ENCODE measurements around the gene RIOK3.
"Not testable (repeated sequence)": the region's sequence is repeated elsewhere in the genome, so short reads cannot be mapped to it uniquely, and the experiment has no call there.

Gene RIOK3, protein sequence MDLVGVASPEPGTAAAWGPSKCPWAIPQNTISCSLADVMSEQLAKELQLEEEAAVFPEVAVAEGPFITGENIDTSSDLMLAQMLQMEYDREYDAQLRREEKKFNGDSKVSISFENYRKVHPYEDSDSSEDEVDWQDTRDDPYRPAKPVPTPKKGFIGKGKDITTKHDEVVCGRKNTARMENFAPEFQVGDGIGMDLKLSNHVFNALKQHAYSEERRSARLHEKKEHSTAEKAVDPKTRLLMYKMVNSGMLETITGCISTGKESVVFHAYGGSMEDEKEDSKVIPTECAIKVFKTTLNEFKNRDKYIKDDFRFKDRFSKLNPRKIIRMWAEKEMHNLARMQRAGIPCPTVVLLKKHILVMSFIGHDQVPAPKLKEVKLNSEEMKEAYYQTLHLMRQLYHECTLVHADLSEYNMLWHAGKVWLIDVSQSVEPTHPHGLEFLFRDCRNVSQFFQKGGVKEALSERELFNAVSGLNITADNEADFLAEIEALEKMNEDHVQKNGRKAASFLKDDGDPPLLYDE

DNA sequence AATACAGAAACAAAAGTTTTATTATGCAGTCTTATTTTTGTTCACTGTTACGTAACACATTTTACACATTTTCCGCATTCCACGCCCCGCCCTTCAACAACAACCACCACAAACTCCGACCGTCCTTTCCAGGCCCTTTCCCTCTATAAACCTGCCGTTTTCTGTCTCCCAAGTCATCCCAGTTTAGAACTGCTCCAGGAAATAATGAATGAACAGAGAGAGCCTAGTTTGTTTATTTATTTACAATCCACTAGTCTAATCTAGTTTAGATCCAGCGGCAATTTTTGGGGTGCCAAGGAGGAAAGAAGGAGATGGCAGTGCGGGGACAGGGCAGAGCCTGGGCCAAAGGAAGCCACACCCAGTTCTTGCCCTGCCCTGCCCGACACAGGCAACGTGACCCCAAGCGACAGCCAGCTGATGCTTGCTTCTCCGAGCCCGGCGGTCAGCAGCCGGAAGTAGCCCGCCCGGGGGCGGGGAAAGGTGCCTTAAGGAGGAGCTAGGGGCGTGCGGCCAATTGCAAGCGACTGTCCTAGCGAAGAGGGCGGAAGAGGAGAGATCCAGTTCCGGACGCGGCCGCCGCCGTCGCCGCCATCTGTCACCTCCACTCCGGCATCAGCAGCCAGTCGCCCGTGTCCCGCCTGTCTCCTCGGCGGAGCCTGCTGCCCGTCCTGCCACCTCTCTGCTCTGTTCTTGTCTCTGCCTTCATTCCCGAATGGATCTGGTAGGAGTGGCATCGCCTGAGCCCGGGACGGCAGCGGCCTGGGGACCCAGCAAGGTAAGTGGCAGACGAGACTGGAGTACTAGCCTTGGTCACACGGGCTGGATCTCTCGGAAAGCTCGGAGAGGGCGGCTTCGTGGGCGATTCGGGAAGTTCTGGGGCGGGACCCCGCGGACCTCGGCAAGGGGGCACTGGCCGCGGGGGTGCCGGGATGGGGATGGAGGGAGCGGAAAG, at the start of gene RIOK3:
Gene RIOK3, plus strand, starts transcription at position 560 of the 952 bp plus-strand sequence. Its CDS starts 153 bp downstream, at position 713.
- peak; percentile 89 for DNase-seq (ENCODE audit: low read depth, low spot score)

DNA sequence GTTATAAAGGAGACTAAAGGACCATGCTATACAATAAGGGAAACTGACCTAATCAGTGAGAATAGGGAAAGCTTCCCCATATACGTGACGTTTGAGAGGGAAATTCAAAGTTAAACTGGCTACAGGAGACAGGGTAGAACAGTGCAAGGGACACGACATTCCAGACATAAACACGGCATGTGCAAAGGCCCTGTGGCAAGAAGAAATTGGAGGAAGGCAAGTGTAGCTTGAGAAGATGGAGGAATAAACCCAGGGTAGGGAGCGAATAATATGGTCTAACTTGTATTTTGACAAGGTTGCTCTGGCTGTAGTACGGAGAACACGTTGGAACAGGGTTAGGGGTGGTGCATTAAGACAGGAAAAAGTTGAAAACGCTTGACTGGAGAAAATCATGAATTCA, 49.8 kb upstream of the RIOK3 start:
- DNase-seq (ENCODE audit: low read depth, low spot score), result no peak

DNA sequence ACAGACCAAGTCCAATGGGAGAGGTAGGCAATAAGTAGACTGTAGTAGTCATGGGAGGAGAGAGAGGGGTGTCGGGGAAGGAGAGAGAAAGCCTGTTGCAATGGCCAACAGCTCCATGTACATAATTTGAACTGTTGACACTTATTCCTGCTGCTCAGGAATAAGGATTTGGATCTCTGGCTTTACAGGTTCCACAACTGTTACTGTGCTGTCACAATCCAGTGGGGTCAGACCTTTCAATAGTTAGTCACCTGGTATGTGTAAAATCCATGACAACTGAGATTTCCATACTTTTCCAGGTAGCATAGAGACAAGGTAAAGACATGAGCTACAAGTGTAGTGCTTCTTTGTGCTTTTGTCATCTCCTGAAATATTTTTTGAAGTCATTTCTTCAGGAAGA, 47.5 kb upstream of the RIOK3 start:
- no peak for DNase-seq (ENCODE audit: low read depth, low spot score)

DNA sequence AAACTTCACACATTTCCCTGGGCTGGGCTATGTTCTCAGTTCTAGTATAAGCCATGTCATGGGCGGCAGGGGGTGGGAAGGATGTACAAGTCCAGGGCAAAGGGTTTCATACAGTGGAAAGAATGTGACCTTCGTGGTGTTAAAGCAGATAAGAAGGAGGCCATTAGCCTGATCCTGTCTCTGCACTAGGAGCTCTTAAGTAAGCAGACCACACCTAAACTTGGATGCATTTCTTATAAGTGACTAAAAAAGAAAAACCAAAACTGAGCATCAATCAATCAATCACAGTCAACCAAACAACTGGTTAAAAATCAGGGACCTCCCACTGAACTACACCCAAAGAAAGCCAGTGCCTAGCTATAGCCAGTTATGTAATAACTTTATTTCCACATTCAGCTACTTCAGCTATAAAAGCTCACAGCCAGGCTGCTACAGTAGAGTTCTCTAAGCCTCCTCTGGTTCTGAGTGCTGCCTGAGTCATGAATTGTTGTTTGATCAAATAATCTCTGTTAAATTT, 46.8 kb upstream of the RIOK3 start:
- no peak for DNase-seq (ENCODE audit: low read depth, low spot score)

DNA sequence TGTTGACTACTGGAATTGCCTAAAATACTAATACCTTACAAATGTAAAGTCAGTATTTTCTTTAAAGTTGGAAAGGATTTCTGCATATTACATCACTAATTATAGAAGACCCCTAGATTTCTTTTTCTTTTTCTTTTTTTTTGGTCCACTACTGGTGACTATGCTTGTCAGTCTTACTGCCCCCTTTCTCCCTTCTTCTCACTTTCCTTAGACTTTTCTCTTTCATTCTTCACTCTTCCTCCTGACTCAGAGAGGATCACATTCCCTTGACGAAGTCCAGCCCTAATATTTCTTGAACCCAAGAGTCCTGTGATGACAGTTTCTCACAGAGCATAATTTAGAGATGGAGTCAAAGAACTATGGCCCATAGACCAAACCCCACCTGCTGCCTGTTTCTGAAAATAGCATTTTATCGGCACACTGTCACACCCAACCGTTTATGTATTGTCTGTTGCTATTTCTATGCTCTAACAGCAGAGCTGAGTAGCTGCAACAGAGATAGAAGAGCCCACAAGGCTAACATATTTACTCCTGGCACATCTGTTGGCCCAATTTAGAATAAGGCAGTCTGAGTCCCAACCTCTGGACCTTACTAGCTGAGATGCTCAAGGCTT, 40.6 kb upstream of the RIOK3 start:
- no peak for DNase-seq (ENCODE audit: low read depth, low spot score)

DNA sequence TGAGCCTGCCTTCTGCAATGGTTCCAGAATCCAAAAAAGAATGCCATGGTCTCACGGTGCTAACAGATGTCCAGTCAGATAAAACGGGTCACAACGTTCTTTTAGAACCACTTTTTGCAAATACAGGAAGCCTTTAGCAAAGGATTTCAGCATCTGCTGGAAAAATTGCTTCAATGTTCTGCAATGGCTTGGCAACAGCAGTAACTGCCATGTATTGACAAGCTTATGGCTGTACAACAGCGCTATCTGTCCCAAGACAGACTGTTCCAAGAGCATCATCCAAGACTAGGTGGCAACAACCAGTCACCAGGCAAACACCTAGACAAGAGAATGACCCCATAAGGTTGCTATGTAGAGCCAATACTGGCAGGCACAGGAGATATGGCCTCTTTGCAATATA, 37.6 kb upstream of the RIOK3 start:
- DNase-seq (ENCODE audit: low read depth, low spot score), result no peak

DNA sequence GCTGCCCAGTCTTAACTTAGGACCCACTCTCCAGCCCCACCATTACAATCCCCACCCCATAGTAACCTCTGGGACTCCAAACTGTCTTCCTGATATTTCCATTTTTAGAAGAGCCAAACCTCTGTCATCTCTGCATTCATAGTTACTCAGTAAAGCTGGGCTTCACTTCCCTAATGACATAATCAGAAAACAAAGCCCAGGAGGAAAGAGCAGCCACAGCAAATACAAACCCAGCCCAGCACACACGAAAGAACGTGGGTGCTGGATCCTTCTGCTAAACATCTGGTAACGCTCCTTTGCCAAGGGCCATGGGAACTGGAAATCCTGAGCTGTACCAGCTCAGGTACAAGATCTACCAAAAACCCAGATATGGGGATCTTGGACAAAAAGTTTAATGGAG, 36.8 kb upstream of the RIOK3 start:
- DNase-seq (ENCODE audit: low read depth, low spot score), result no peak

DNA sequence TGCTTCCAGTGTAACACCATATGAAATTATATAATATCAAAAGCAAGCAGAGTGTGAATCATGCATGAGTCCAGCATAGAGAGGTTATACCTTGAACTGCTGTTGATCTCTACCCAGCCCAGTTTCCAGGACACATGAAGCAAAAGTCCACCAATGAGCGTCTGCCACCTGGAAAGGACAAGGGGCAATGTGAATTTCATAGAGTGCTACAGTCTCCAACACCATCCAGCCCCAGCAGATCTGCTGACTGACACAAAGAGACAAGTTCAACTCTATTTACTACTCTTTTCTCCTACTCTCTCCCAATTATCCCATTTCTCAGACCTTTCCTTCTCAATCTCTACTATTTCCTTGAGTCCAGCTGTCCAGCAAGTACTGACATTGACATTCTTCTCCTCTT, 31.8 kb upstream of the RIOK3 start:
- no peak for DNase-seq (ENCODE audit: low read depth, low spot score)

DNA sequence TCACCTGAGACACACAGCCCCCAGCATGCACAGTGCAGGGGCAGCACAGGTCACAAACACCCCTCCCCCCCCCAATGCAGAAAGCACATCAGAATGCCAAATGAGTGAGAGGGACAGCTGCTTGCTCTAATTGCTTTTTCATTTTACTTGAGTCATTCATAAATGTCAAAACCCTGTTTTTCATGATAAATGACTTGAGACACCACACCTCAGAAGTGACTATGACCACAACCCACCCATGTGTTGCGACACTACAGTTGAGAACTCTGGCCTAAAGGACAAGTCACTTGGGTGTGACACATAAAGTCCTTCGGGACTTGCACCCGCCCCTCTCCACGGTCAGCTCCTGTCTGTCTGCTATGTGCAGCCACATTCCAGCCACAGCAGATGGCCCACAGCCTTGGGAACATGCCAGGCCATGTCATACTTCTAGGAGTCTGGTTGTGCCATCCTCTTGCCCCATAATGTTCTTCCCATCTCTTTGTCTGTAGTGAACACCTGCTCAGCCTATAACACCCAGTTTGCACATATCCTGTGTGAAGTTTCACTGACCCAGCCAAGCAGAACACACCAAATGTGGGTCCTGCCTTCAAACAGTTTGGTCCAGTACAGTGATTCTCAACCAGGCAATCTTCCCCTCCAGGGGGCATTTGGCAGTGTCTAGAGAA, 30.2 kb upstream of the RIOK3 start:
- no peak for DNase-seq (ENCODE audit: low read depth, low spot score)

DNA sequence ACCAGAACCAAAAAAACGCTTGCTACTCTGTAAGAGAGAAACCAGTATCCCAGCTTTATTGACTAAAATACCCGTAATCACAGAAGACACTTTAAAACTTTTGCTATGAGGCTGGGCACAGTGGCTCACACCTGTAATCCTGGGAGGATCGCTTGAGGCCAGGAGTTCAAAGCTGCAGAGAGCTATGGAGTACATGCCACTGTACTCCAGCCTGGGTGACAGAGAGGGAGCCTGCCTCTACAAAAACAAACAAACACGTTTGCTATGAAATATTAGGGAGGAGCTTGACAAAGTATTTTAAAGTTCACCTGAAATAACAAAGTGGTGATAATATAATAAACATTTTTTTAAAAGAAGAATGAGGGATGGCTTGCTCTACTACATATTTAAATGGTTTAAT, 28.5 kb upstream of the RIOK3 start:
- no peak for DNase-seq (ENCODE audit: low read depth, low spot score)

DNA sequence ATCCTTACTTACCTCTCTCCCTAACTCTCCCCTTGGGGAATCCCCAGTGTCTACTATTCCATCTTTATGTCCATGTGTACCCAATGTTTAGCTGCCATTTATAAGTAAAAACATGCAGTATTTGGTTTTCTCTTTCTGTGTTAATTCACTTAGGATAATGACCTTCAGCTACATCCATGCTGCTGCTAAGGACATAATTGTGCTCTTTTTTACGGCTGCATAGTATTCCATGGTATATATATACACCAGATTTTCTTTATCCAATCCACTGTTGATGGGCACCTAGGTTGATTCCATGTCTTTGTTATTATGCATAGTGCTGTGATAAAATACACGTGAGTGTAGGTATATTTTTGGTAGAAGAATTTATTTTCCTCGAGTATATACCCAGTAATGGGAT, 24.3 kb upstream of the RIOK3 start:
- no peak for DNase-seq (ENCODE audit: low read depth, low spot score)

DNA sequence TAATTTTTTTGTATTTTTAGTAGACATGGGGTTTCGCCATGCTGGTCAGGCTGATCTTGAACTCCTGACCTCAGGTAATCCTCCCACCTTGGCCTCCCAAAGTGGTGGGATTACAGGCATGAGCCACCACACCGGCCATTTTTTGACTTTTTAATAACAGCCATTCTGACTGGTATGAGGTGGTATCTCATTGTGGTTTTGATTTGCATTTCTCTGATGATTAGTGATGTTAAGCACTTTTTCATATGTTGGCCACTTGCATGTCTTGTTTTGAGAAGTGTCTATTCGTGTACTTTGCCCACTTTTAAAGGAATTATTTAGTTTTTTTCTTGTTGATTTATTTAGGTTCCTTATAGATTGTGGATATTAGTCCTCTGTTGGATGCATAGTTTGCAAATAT, 23.5 kb upstream of the RIOK3 start:
- not testable (repeated sequence) for DNase-seq (ENCODE audit: low read depth, low spot score)

DNA sequence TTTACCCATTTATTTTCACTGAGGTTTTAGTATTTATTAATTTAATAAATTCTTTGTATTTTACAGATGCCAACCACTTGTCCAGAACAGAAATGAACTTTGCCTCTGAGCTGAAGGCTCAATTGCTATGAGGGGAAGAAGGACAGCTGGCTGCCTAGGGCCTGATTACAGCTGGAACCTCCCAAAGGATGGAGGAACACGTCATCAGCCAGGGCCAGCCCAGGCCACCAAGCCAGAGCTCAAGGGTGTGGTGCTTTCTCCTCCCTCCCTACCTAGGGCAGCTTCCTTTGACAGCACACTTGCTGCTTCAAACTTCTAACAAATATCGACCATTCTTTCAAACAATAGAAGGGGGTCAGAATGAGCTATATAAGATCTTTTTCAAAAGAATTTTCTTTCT, 19.7 kb upstream of the RIOK3 start:
- DNase-seq (ENCODE audit: low read depth, low spot score), result no peak

DNA sequence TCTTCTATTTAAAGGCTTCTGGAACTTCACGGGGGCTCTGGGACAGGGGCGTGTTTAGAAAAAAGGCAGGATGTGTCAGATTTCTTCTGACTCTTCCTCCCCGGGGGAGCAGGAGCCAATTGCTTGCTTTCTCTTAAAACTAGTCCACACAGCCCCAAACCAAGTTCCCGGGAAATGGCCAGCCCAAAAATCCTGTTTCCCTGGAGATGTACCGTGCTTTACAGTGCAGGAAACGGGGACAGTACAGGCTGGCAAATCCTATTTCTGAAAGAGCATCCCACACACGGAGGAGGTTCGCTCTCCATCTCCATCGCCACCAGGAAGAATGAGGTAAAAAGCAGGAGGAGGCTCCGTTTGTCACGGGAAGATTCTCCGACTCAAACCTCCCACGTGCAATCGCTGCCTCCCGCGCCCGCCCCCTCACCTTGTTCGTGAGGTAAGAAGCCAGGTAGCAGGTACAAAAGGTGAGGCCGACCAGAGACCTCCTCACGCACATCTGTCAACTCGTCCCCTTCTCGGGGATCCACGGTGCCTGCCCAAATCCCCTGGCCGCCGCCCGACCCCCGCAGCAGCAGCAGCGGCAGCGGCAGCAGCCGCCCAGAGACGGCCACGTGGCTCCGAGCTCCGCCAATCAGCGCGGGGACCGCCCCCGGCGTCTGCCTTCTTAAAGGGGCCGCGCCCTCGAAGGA, 15.6 kb upstream of the RIOK3 start:
- DNase-seq (ENCODE audit: low read depth, low spot score), result no peak

DNA sequence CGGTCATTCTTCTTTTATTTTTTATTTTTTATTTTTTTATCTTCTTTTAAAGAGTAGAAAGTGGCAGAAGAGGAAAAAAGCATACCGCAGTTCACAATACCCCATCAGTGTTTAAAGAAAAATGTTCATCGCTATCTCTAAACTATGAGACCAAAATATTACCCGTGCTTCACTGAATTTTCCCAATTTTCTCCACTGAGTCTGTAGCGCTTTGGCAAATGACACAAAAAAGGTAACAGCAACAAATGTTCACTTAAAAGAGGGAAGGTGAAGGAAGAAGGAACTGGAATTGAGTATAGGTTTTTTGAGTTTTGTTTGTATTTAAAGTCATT, 15.1 kb upstream of the RIOK3 start:
- DNase-seq (ENCODE audit: low read depth, low spot score), result no peak

DNA sequence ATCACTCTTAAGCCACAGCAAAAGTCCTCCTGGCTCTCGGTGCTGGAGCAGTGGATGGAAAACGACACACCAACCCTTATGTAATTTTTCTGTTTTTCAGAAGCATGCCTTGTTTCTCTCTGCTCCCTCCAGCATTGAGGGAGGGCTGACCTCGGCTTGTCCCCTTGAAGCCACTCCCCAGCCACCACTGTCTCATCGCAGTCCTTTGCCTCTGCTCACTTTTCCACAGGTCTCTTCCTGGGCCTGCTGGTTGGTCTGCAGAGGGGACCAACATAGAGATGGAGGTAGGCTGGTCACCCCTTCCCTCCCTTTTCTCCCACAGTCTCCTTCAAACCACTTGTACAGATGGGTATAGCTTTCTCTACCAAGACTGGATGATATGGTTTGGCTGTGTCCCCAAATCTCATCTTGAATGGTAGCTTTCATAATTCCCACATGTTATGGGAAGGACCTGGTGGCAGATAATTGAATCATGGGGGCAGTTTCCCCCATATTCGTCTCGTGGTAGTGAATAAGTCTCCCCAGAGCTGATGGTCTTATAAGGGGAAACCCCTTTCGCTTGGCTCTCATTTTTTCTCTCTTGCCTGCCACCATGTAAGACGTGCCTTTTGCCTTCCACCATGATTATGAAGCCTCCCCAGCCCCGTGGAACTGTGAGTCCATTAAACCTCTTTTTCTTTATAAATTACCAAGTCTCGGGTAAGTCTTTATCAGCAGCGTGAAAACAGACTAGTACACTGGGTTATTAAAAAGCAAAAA, 14.3 kb upstream of the RIOK3 start:
- no peak for DNase-seq (ENCODE audit: low read depth, low spot score)

DNA sequence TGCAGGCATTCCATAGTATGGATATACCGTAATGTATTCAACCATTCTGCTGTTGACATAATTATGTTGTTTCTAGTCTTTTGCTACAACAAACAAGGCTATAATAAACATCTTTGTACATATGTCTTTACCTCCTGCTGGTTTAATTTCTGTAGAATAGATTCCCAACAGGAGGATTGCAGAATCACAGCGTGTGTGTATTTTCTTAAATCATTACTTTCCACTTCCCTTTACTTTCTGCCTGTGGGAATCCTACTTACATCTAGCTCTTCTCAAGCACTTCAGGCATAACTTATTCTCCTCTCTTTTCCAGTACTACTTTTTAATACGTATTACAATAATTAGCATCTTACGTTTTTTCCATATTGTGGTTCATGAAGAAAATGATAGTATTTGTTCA, 13.0 kb upstream of the RIOK3 start:
- no peak for DNase-seq (ENCODE audit: low read depth, low spot score)

DNA sequence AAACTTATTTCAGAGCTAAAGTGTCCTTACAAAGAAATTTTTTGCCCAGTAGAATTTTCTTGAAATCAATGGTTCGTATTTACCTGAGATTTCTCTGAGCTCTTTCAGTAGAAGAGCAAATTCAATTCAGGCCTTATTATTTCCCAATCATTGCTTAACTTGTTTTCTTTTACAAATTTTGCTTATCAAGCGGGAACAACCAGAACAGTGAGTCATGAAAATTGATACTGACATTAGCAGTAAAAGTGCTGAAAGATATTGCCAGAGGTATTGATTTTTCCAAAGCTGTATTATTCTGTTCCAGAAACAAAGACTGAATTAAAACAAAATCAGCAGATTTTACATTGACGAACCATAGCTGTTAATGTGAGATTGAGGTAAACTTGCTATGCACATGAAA, 10.1 kb upstream of the RIOK3 start:
- no peak for DNase-seq (ENCODE audit: low read depth, low spot score)

DNA sequence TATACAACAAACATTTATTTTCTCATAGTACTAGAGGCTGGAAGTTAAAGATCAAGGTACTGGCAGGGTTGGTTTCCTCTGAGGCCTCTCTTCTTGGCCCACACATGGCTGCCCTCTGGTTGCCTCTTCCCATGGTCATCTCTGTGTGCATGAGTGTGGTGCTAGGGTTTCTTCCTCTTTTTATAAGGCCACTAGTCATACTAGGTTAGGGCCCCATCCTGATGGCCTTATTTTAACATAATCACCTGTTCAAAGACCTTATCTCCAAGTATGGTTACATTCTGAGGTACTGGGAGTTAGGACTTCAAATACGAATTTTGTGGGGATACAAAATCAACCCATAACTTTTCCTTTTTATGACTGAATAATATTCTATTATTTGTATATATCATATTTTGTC, 4.8 kb upstream of the RIOK3 start:
- DNase-seq (ENCODE audit: low read depth, low spot score), result no peak

DNA sequence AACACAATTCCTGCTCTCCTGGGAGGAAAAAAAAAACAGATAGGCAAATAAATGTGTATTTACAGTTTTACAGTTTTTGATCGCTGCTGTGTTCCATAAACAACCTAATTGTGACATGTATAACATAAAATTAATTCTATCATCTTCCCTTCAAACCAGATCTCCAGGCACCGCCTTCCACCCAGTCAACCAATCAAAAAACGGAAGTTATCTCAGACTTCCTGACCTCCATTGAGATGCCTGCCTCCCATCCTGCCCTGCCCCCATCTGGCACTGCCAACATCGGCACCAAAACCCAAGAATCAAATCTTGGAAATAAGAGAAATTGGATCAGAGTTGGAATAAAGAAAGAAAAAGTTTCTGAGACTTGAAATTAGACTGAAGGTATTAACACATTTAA, 3.1 kb upstream of the RIOK3 start:
- no peak for DNase-seq (ENCODE audit: low read depth, low spot score)

Measured in smooth muscle cell of the brain vasculature (primary cell).